NCI-H2227 treated with DMSO at 0.1 percent for 48 hours (cell line): ENCODE measurements around the gene ATP8A2.

ENCODE experiments used
- DNase-seq: peaks from one replicate; lab custom pipeline; 2025; lab: John Stamatoyannopoulos, UW

ATP8A2 gene

GRCh38 chr13:25848812-25849745 lies 477.3 kb downstream of the ATP8A2 start:
- DNase-seq: no peak

GRCh38 chr13:25857830-25858229 lies 486.1 kb downstream of the ATP8A2 start:
- no peak for DNase-seq

GRCh38 chr13:25859528-25859927 lies 487.8 kb downstream of the ATP8A2 start:
- no peak for DNase-seq

GRCh38 chr13:25860265-25860664 lies 488.5 kb downstream of the ATP8A2 start:
- no peak for DNase-seq

- no peak for DNase-seq
Observed at GRCh38 chr13:25860862-25861261, 489.1 kb downstream of the ATP8A2 start.

- no peak for DNase-seq
Observed at GRCh38 chr13:25862156-25862555, 490.4 kb downstream of the ATP8A2 start.

GRCh38 chr13:25864116-25864515 lies 492.3 kb downstream of the ATP8A2 start:
- DNase-seq: no peak

- no peak for DNase-seq
Observed at GRCh38 chr13:25864936-25865335, 493.2 kb downstream of the ATP8A2 start.

- DNase-seq: no peak
Observed at GRCh38 chr13:25865391-25865790, 493.6 kb downstream of the ATP8A2 start.

GRCh38 chr13:25867038-25867437 lies 495.3 kb downstream of the ATP8A2 start:
- no peak for DNase-seq

GRCh38 chr13:25868490-25868889 lies 496.7 kb downstream of the ATP8A2 start:
- DNase-seq: no peak

GRCh38 chr13:25869941-25870340 lies 498.2 kb downstream of the ATP8A2 start:
- DNase-seq: no peak

- DNase-seq: no peak
Observed at GRCh38 chr13:25871389-25872125, 499.8 kb downstream of the ATP8A2 start.

GRCh38 chr13:25872481-25873241 lies 500.9 kb downstream of the ATP8A2 start:
- no peak for DNase-seq

- DNase-seq: no peak
Observed at GRCh38 chr13:25873242-25873612, 501.5 kb downstream of the ATP8A2 start.

GRCh38 chr13:25874064-25874737 lies 502.4 kb downstream of the ATP8A2 start:
- DNase-seq: no peak

- no peak for DNase-seq
Observed at GRCh38 chr13:25874907-25875306, 503.1 kb downstream of the ATP8A2 start.

GRCh38 chr13:25876247-25876646 lies 504.5 kb downstream of the ATP8A2 start:
- DNase-seq: no peak

- DNase-seq: no peak
Observed at GRCh38 chr13:25879466-25879865, 507.7 kb downstream of the ATP8A2 start.

GRCh38 chr13:25881136-25881926 lies 509.6 kb downstream of the ATP8A2 start:
- no peak for DNase-seq

GRCh38 chr13:25881971-25882451 lies 510.2 kb downstream of the ATP8A2 start:
- peak; percentile 39 for DNase-seq
